H9 (cell line): Measurements from ENCODE around the gene ZNF576. TPM values are rescaled to one million over a fixed set of nuclear protein-coding genes. Genes with fewer than 3 reads are reported as not detected.

Source experiments
- DNase-seq: peaks from one replicate; pipeline ENCODE4 v3.0.0-alpha.2; 2017
- H2AFZ ChIP-seq: one replicate; pipeline ENCODE4 v1.6.1; 2013; ENCODE audit warnings: mild to moderate bottlenecking, low read length, control low read depth, moderate library complexity
- H2AK5ac ChIP-seq: 2 replicates; pipeline ENCODE4 v1.6.1; 2013; ENCODE audit warnings: low read length, control low read depth, mixed read lengths; ENCODE audit not compliant: insufficient read length
- H2BK120ac ChIP-seq: one replicate; pipeline ENCODE4 v1.6.1; 2013; ENCODE audit warnings: low read depth, mild to moderate bottlenecking, low read length, control low read depth, inconsistent platforms; ENCODE audit not compliant: poor library complexity, severe bottlenecking
- H2BK12ac ChIP-seq: 2 replicates; pipeline ENCODE4 v1.6.1; 2013; ENCODE audit warnings: low read length, control low read depth, mixed read lengths, low read depth; ENCODE audit not compliant: insufficient read length
- H2BK15ac ChIP-seq: 2 replicates; pipeline ENCODE4 v1.6.1; 2013; ENCODE audit warnings: low read depth, low read length, control low read depth
- H2BK20ac ChIP-seq: one replicate; pipeline ENCODE4 v1.6.1; 2013; ENCODE audit warnings: low read depth, mild to moderate bottlenecking, low read length, control low read depth, inconsistent platforms; ENCODE audit not compliant: poor library complexity, severe bottlenecking
- H2BK5ac ChIP-seq: 2 replicates; pipeline ENCODE4 v1.6.1; 2013; ENCODE audit warnings: low read length, control low read depth, mixed read lengths; ENCODE audit not compliant: insufficient read length
- H3K14ac ChIP-seq: 2 replicates; pipeline ENCODE4 v1.6.1; 2013; ENCODE audit warnings: low read length, control low read depth; ENCODE audit not compliant: insufficient read depth
- H3K18ac ChIP-seq: 2 replicates; pipeline ENCODE4 v1.6.1; 2013; ENCODE audit warnings: low read depth, mild to moderate bottlenecking, mixed read lengths, low read length, control low read depth; ENCODE audit not compliant: insufficient read length
- H3K23ac ChIP-seq: 2 replicates; pipeline ENCODE4 v1.6.1; 2013; ENCODE audit warnings: low read length, control low read depth, mixed read lengths, low read depth; ENCODE audit not compliant: insufficient read length
- H3K23me2 ChIP-seq: 2 replicates; pipeline ENCODE4 v1.6.1; 2013; ENCODE audit warnings: low read depth, mild to moderate bottlenecking, mixed read lengths, low read length, control low read depth; ENCODE audit not compliant: insufficient read length, poor library complexity, severe bottlenecking
- H3K27ac ChIP-seq: 2 replicates; pipeline ENCODE4 v1.5.1; 2013; ENCODE audit warnings: low read length, control low read depth, mixed read lengths, low read depth; ENCODE audit not compliant: insufficient read length
- H3K27me3 ChIP-seq: 2 replicates; pipeline ENCODE4 v1.6.1; 2013; ENCODE audit warnings: low read length, control low read depth, inconsistent platforms; ENCODE audit not compliant: insufficient read depth
- H3K4ac ChIP-seq: 2 replicates; pipeline ENCODE4 v1.6.1; 2013; ENCODE audit warnings: low read depth, mild to moderate bottlenecking, control low read depth, inconsistent platforms, low read length, moderate library complexity
- H3K4me1 ChIP-seq: 2 replicates; pipeline ENCODE4 v1.6.1; 2013; ENCODE audit warnings: low read length, control low read depth, inconsistent platforms; ENCODE audit not compliant: insufficient read depth
- H3K4me2 ChIP-seq: 2 replicates; pipeline ENCODE4 v1.6.1; 2013; ENCODE audit warnings: low read length, control low read depth, mixed read lengths; ENCODE audit not compliant: insufficient read length, insufficient read depth
- H3K56ac ChIP-seq: 2 replicates; pipeline ENCODE4 v1.6.1; 2013; ENCODE audit warnings: low read depth, mild to moderate bottlenecking, mixed read lengths, low read length, control low read depth; ENCODE audit not compliant: insufficient read length
- H3K79me1 ChIP-seq: 2 replicates; pipeline ENCODE4 v1.6.1; 2013; ENCODE audit warnings: low read depth, mild to moderate bottlenecking, moderate library complexity, low read length, control low read depth, inconsistent platforms; ENCODE audit not compliant: insufficient read depth, poor library complexity, severe bottlenecking
- H3K79me2 ChIP-seq: 2 replicates; pipeline ENCODE4 v1.6.1; 2013; ENCODE audit warnings: low read length, control low read depth, inconsistent platforms; ENCODE audit not compliant: insufficient read depth
- H3K9ac ChIP-seq: 2 replicates; pipeline ENCODE4 v1.6.1; 2013; ENCODE audit warnings: low read length, control low read depth, mixed read lengths; ENCODE audit not compliant: insufficient read length; ENCODE audit errors: extremely low read depth
- H3K9me3 ChIP-seq: one replicate; pipeline ENCODE4 v1.6.1; 2013; ENCODE audit warnings: low read depth, low read length, inconsistent platforms; ENCODE audit not compliant: control insufficient read depth
- H3T11ph ChIP-seq: one replicate; pipeline ENCODE4 v1.6.1; 2013; ENCODE audit warnings: mild to moderate bottlenecking, low read length, control low read depth, inconsistent platforms
- H4K20me1 ChIP-seq: one replicate; pipeline ENCODE4 v1.6.1; 2013; ENCODE audit not compliant: control insufficient read depth, insufficient read length, insufficient read depth
- H4K5ac ChIP-seq: 2 replicates; pipeline ENCODE4 v1.6.1; 2013; ENCODE audit warnings: low read depth, mild to moderate bottlenecking, mixed read lengths, low read length, control low read depth; ENCODE audit not compliant: insufficient read length
- H4K8ac ChIP-seq: replicated peaks from 2 replicates; pipeline ENCODE4 v1.6.1; 2013; ENCODE audit warnings: low read length, control low read depth, mixed read lengths, low read depth; ENCODE audit not compliant: insufficient read length
- H4K91ac ChIP-seq: 2 replicates; pipeline ENCODE4 v1.6.1; 2013; ENCODE audit warnings: low read depth, mild to moderate bottlenecking, moderate library complexity, mixed read lengths, low read length, control low read depth; ENCODE audit not compliant: insufficient read length
- H3K27ac Mint-ChIP-seq, 3 experiments: 2 replicates in 2 of 3; 3 replicates in 1 of 3; pipeline ENCODE4 v1.8.0; 2020 to 2021; ENCODE audit warnings: mixed read lengths in 3 of 3, mild to moderate bottlenecking in 1 of 3, moderate library complexity in 1 of 3
- H3K27me3 Mint-ChIP-seq: 2 replicates; pipeline ENCODE4 v1.8.0; 2021; ENCODE audit warnings: low read depth, mild to moderate bottlenecking, moderate library complexity, mixed read lengths
- H3K36me3 Mint-ChIP-seq, 3 experiments: 2 replicates in 2 of 3; 3 replicates in 1 of 3; pipeline ENCODE4 v1.8.0; 2020 to 2021; ENCODE audit warnings: low read depth in 3 of 3, mixed read lengths in 3 of 3; ENCODE audit not compliant: insufficient read depth in 1 of 3
- H3K4me1 Mint-ChIP-seq, 2 experiments: 2 replicates each; pipeline ENCODE4 v1.8.0; 2020; ENCODE audit warnings: mixed read lengths in 2 of 2
- H3K4me3 Mint-ChIP-seq, 2 experiments: 2 replicates in 1 of 2; 3 replicates in 1 of 2; pipeline ENCODE4 v1.8.0; 2020 to 2021; ENCODE audit warnings: mild to moderate bottlenecking in 2 of 2, mixed read lengths in 2 of 2, moderate library complexity in 1 of 2
- H3K9me3 Mint-ChIP-seq, 2 experiments: 2 replicates in 1 of 2; 3 replicates in 1 of 2; pipeline ENCODE4 v1.8.0; 2020; ENCODE audit warnings: mild to moderate bottlenecking in 2 of 2, mixed read lengths in 2 of 2, moderate library complexity in 1 of 2
- WGBS: extraction: QIAGEN DNeasy Blood & Tissue Kit; methylation state at CpG from one replicate; pipeline ENCODE4 v1.1.7; 2013; ENCODE audit warnings: missing lambda C conversion rate, low lambda C conversion rate, mixed read lengths; ENCODE audit not compliant: insufficient read length; ENCODE audit errors: extremely low coverage; 5-methylcytosine and 5-hydroxymethylcytosine counted together
- total RNA-seq: library from RNA; stranded (reverse); gene quantifications from 2 replicates; pipeline ENCODE4 v1.2.1, GENCODE V29; 2021
- TF ChIP-seq, protein P1 (sequence below): fragments of 200-600 bp; sonication (generic); conservative IDR thresholded peaks from 3 replicates; pipeline ENCODE4 v1.8.0; 2021; ENCODE audit warnings: antibody characterized with exemption, mild to moderate bottlenecking

ZNF576 gene
- total RNA-seq, 1 experiment from 2014 or later: 19.7 TPM

- H3K9ac ChIP-seq: no peak overlapping the region
Measured at GRCh38 chr19:43642531-43642930, 46.1 kb downstream of the ZNF576 start.

More at GRCh38 chr19:43642531-43642930, 46.1 kb downstream of the ZNF576 start:
- no peaks in the 10 kb centered on the region for H3K79me2 ChIP-seq
- H4K91ac ChIP-seq: no peak overlapping the region
- H2AFZ ChIP-seq: no peak overlapping the region
- no peak overlapping the region for H4K8ac ChIP-seq
- H3K27me3 Mint-ChIP-seq: peaks cover 63% of the 10 kb centered on the region
- no peak overlapping the region for H3K27ac Mint-ChIP-seq
- H3K56ac ChIP-seq: no peak overlapping the region
- H3K4ac ChIP-seq: no peak overlapping the region
- no peak overlapping the region for H3T11ph ChIP-seq
- no peak overlapping the region for H3K27ac ChIP-seq
- H2BK20ac ChIP-seq: no peak overlapping the region
- TF ChIP-seq, protein P1, sequence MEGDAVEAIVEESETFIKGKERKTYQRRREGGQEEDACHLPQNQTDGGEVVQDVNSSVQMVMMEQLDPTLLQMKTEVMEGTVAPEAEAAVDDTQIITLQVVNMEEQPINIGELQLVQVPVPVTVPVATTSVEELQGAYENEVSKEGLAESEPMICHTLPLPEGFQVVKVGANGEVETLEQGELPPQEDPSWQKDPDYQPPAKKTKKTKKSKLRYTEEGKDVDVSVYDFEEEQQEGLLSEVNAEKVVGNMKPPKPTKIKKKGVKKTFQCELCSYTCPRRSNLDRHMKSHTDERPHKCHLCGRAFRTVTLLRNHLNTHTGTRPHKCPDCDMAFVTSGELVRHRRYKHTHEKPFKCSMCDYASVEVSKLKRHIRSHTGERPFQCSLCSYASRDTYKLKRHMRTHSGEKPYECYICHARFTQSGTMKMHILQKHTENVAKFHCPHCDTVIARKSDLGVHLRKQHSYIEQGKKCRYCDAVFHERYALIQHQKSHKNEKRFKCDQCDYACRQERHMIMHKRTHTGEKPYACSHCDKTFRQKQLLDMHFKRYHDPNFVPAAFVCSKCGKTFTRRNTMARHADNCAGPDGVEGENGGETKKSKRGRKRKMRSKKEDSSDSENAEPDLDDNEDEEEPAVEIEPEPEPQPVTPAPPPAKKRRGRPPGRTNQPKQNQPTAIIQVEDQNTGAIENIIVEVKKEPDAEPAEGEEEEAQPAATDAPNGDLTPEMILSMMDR: no peak
- peaks cover 13% of the 10 kb centered on the region for H3K23me2 ChIP-seq
- H2AK5ac ChIP-seq: no peak overlapping the region
- H2BK15ac ChIP-seq: no peak overlapping the region
- no peak overlapping the region for H4K5ac ChIP-seq
- no peak overlapping the region for H2BK5ac ChIP-seq
- H3K23ac ChIP-seq: no peak overlapping the region
- H3K4me2 ChIP-seq: no peak overlapping the region
- no peak overlapping the region for H3K18ac ChIP-seq
- 0 out of 2 replicates have a peak, but pooled peaks cover 2% of the 10 kb centered on the region for H3K4me1 ChIP-seq
- no peaks in the 10 kb centered on the region for H3K79me1 ChIP-seq
- H3K9me3 Mint-ChIP-seq: peaks cover 11 to 19% of the 10 kb centered on the region in 2 experiments; a peak in 4 of 5 replicates
- peaks cover 24% of the 10 kb centered on the region; the same call in 1 of the 2 replicates for H3K27me3 ChIP-seq
- H2BK12ac ChIP-seq: no peak overlapping the region
- DNase-seq: no peak
- H3K4me3 Mint-ChIP-seq: no peak overlapping the region
- H3K14ac ChIP-seq: no peak overlapping the region
- peaks cover 12 to 22% of the 10 kb centered on the region in 2 experiments for H3K4me1 Mint-ChIP-seq
- no peaks in the 10 kb centered on the region for H4K20me1 ChIP-seq
- no peaks in the 10 kb centered on the region for H3K9me3 ChIP-seq
- no CpG with 5 or more reads among the region's 4 CpGs for WGBS
- no peak overlapping the region for H2BK120ac ChIP-seq
- peaks cover 8 to 16% (median 16%) of the 10 kb centered on the region in 3 experiments for H3K36me3 Mint-ChIP-seq
